A549 (cell line): ENCODE results near the gene QSOX1.

Source experiments
- CBX2 ChIP-seq: fragments of 200-600 bp; sonication (generic); IDR thresholded peaks from 2 replicates; pipeline ENCODE4 v1.6.1; 2016; ENCODE audit warnings: low read depth, mild to moderate bottlenecking, borderline replicate concordance
- CEBPB ChIP-seq, 2 experiments: fragments of >200 bp in 1 of 2; sonication (Bioruptor Twin) in 1 of 2; formaldehyde crosslinking in 1 of 2; IDR thresholded peaks; 2 replicates each; pipeline ENCODE4 v1.6.1; 2012 to 2016
- FOSL2 ChIP-seq, 2 experiments: fragments of 450-650 bp in 1 of 2; fragments of >200 bp in 1 of 2; sonication (Bioruptor Twin) in 1 of 2; formaldehyde crosslinking; IDR thresholded peaks; 2 replicates each; pipeline versions ENCODE4 v1.5.0 to v1.6.1; 2016 to 2020; ENCODE audit warnings: mild to moderate bottlenecking in 1 of 2, moderate library complexity in 1 of 2
- MAFK ChIP-seq: fragments of 450-650 bp; IDR thresholded peaks from 2 replicates; pipeline ENCODE4 v1.6.1; 2014; ENCODE audit not compliant: partially characterized antibody
- SMC3 ChIP-seq: fragments of >200 bp; sonication (Bioruptor Twin); formaldehyde crosslinking; IDR thresholded peaks from 3 replicates; pipeline ENCODE4 v1.6.1; 2018; ENCODE audit warnings: inconsistent platforms
- ZC3H11A ChIP-seq: fragments of 450-650 bp; IDR thresholded peaks from 2 replicates; pipeline ENCODE4 v1.6.1; 2014; ENCODE audit warnings: antibody characterized with exemption, mild to moderate bottlenecking
- TF ChIP-seq, protein P1 (sequence below): fragments of >200 bp; sonication (Bioruptor Twin); formaldehyde crosslinking; IDR thresholded peaks from 3 replicates; pipeline ENCODE4 v1.5.1; 2016

DNA sequence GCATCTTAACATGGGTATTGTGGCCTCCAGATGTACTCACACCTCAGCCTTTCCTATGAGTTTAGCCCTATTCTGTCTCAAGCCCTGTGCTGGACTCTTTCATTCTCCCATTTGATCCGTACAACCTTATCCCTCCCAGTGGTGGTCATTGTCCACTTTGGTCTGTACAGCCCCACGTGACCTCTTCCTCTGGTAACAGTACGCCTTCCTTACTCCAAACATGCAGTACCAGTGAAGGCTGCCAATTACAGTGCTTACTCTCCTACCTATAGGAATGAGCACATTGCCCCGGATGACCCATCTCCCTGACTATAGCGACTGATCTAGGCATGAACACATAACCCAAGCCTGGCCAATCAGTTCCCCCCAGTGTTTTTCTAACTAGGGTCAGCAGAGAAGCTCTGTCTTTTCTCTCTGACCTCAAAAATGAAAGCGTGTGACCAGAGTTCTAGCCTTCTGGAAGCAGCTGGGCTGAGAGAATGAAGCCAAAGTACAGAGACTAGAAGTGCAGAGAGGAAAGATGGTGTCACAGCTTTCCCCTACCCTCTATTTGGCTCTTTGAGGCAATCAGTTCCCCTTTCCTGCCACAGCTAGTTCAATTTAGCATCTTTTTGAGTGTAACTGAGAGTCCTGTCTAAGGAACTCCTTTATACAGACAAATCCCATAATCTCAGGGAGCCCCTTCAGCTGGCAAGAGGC, 9.9 kb upstream of the QSOX1 start:
- TF ChIP-seq CBX2, result no peak
- no peak for TF ChIP-seq CEBPB (IDR thresholded peaks at IDR 0.05)
- TF ChIP-seq, protein P1, sequence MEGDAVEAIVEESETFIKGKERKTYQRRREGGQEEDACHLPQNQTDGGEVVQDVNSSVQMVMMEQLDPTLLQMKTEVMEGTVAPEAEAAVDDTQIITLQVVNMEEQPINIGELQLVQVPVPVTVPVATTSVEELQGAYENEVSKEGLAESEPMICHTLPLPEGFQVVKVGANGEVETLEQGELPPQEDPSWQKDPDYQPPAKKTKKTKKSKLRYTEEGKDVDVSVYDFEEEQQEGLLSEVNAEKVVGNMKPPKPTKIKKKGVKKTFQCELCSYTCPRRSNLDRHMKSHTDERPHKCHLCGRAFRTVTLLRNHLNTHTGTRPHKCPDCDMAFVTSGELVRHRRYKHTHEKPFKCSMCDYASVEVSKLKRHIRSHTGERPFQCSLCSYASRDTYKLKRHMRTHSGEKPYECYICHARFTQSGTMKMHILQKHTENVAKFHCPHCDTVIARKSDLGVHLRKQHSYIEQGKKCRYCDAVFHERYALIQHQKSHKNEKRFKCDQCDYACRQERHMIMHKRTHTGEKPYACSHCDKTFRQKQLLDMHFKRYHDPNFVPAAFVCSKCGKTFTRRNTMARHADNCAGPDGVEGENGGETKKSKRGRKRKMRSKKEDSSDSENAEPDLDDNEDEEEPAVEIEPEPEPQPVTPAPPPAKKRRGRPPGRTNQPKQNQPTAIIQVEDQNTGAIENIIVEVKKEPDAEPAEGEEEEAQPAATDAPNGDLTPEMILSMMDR, result no peak
- no peak for TF ChIP-seq SMC3
- no peak for TF ChIP-seq FOSL2 (IDR thresholded peaks at IDR 0.05)
- no peak for TF ChIP-seq FOSL2 (CRISPR knock-in tag; IDR thresholded peaks at IDR 0.05)
- TF ChIP-seq MAFK, result no peak
- no peak for TF ChIP-seq ZC3H11A
